ENCODE data around the gene PTPN1.

DNA sequence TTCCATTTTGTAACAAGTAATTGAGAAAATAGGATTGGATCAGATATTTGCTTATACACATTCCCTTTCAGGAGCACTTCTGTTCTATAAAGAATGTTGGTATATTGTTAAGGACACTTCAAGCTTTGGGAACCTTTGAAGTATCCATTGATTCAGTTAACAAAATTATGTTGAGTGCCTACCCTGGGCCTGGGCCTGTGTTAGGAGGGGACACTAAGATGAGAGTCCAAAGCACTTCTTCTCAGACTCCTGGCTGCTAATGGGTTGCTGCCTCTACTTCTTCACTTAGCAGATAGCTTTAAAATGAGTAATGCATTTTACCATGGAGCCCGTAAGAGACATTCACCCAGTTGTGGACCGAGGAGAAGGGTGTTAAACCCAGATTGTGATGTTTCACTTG is 40.3 kb downstream of the PTPN1 start:
- TF ChIP-seq, protein P1, sequence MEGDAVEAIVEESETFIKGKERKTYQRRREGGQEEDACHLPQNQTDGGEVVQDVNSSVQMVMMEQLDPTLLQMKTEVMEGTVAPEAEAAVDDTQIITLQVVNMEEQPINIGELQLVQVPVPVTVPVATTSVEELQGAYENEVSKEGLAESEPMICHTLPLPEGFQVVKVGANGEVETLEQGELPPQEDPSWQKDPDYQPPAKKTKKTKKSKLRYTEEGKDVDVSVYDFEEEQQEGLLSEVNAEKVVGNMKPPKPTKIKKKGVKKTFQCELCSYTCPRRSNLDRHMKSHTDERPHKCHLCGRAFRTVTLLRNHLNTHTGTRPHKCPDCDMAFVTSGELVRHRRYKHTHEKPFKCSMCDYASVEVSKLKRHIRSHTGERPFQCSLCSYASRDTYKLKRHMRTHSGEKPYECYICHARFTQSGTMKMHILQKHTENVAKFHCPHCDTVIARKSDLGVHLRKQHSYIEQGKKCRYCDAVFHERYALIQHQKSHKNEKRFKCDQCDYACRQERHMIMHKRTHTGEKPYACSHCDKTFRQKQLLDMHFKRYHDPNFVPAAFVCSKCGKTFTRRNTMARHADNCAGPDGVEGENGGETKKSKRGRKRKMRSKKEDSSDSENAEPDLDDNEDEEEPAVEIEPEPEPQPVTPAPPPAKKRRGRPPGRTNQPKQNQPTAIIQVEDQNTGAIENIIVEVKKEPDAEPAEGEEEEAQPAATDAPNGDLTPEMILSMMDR (IDR thresholded peaks at IDR 0.05; ENCODE audit: low read length), result no peak
- TF ChIP-seq EZH2 (IDR thresholded peaks at IDR 0.05; ENCODE audit: borderline replicate concordance, low read length), result no peak
